IMR-90 (cell line): Measurements from ENCODE around the gene C19orf85. TPM values are rescaled to one million over a fixed set of nuclear protein-coding genes. Genes with fewer than 3 reads are reported as not detected.

ENCODE experiments used
- ATAC-seq: fragments of 200-7000 bp; cut with Tn5 transposase; 2 replicates; pipeline ENCODE4 v1.9.1; 2020; ENCODE audit warnings: low read depth, mild to moderate bottlenecking, moderate library complexity
- BruUV-seq: library from RNA; stranded (reverse); fragments of 400-500 nt; replicated peaks from 2 replicates; lab custom pipeline; 2021; lab: Mats Ljungman, UMichigan
- CTCF ChIA-PET: fragments of 300-600 bp; formaldehyde crosslinking; extraction: SDS; loops from one replicate; lab custom pipeline; 2021; ENCODE audit warnings: antibody characterized with exemption; lab: Yijun Ruan, JAX
- POLR2A ChIA-PET: fragments of 300-600 bp; sonication (Branson Sonifier 250); formaldehyde crosslinking; loops from one replicate; lab custom pipeline; 2022; ENCODE audit warnings: antibody characterized with exemption; ENCODE audit not compliant: unreplicated experiment; lab: Charles Lee
- DNase-seq: peaks from one replicate; pipeline ENCODE4 v3.0.0; 2013
- H2AFZ ChIP-seq: replicated peaks from 2 replicates; pipeline ENCODE3; 2013; ENCODE audit warnings: low read length, mild to moderate bottlenecking; ENCODE audit not compliant: poor library complexity
- H2AK5ac ChIP-seq: 2 replicates; pipeline ENCODE4 v1.6.1; 2013; ENCODE audit warnings: low read depth, low read length, inconsistent platforms
- H2AK9ac ChIP-seq: replicated peaks from 2 replicates; pipeline ENCODE3; 2013; ENCODE audit warnings: mild to moderate bottlenecking, low read depth, low read length, moderate library complexity; ENCODE audit not compliant: poor library complexity
- H2BK120ac ChIP-seq: 2 replicates; pipeline ENCODE4 v1.6.1; 2013; ENCODE audit warnings: low read depth, low read length, inconsistent platforms
- H2BK15ac ChIP-seq: 3 replicates; pipeline ENCODE4 v1.6.1; 2013; ENCODE audit warnings: low read depth, low read length, inconsistent platforms
- H2BK20ac ChIP-seq: 2 replicates; pipeline ENCODE4 v1.6.1; 2013; ENCODE audit warnings: low read depth, mild to moderate bottlenecking, inconsistent platforms, low read length, moderate library complexity
- H2BK5ac ChIP-seq: 2 replicates; pipeline ENCODE4 v1.6.1; 2013; ENCODE audit warnings: mild to moderate bottlenecking, low read depth, low read length, inconsistent platforms; ENCODE audit not compliant: poor library complexity, severe bottlenecking
- H3K14ac ChIP-seq: replicated peaks from 2 replicates; pipeline ENCODE4 v1.6.1; 2013; ENCODE audit warnings: low read depth, low read length, inconsistent platforms
- H3K18ac ChIP-seq: 2 replicates; pipeline ENCODE4 v1.6.1; 2013; ENCODE audit warnings: low read depth, low read length, control low read depth
- H3K23ac ChIP-seq: 2 replicates; pipeline ENCODE4 v1.6.1; 2013; ENCODE audit warnings: low read depth, low read length, inconsistent platforms
- H3K27ac ChIP-seq: 2 replicates; pipeline ENCODE4 v1.5.1; 2013; ENCODE audit warnings: mild to moderate bottlenecking, control low read depth, low read length; ENCODE audit not compliant: insufficient read depth
- H3K27me3 ChIP-seq: 2 replicates; pipeline ENCODE4 v1.6.1; 2013; ENCODE audit warnings: low read length; ENCODE audit not compliant: control insufficient read depth, insufficient read depth
- H3K36me3 ChIP-seq: 2 replicates; pipeline ENCODE4 v1.6.1; 2013; ENCODE audit warnings: low read length, mixed read lengths; ENCODE audit not compliant: control insufficient read depth, insufficient read depth
- H3K4ac ChIP-seq: 2 replicates; pipeline ENCODE4 v1.6.1; 2013; ENCODE audit warnings: low read depth, low read length, inconsistent platforms
- H3K4me1 ChIP-seq: 2 replicates; pipeline ENCODE4 v1.6.1; 2013; ENCODE audit warnings: low read length, mixed read lengths; ENCODE audit not compliant: control insufficient read depth, insufficient read depth
- H3K4me2 ChIP-seq: 2 replicates; pipeline ENCODE4 v1.6.1; 2013; ENCODE audit warnings: low read depth, mild to moderate bottlenecking, control low read depth, low read length, moderate library complexity
- H3K4me3 ChIP-seq: 2 replicates; pipeline ENCODE4 v1.5.1; 2013; ENCODE audit warnings: low read depth, mild to moderate bottlenecking, control low read depth, low read length, moderate library complexity; ENCODE audit not compliant: insufficient read depth
- H3K56ac ChIP-seq: 2 replicates; pipeline ENCODE4 v1.6.1; 2013; ENCODE audit warnings: low read length, inconsistent platforms; ENCODE audit not compliant: insufficient read depth; ENCODE audit errors: extremely low read depth
- H3K79me1 ChIP-seq, 2 experiments: 2 replicates each; pipeline ENCODE4 v1.6.1; 2013; ENCODE audit warnings: low read length in 2 of 2, inconsistent platforms in 1 of 2, low read depth in 1 of 2
- H3K9ac ChIP-seq: 2 replicates; pipeline ENCODE4 v1.6.1; 2013; ENCODE audit warnings: low read depth, low read length, control low read depth
- H3K9me1 ChIP-seq: 2 replicates; pipeline ENCODE4 v1.6.1; 2013; ENCODE audit warnings: low read length, inconsistent platforms; ENCODE audit not compliant: insufficient read depth
- H3K9me3 ChIP-seq: 2 replicates; pipeline ENCODE4 v1.6.1; 2013; ENCODE audit warnings: low read length; ENCODE audit not compliant: control insufficient read depth, insufficient read depth
- H4K20me1 ChIP-seq: 2 replicates; pipeline ENCODE4 v1.6.1; 2013; ENCODE audit warnings: low read length, inconsistent platforms; ENCODE audit not compliant: insufficient read depth
- H4K5ac ChIP-seq: 2 replicates; pipeline ENCODE4 v1.6.1; 2013; ENCODE audit warnings: mild to moderate bottlenecking, low read depth, low read length, control low read depth
- H4K8ac ChIP-seq, 2 experiments: 2 replicates each; pipeline ENCODE4 v1.6.1; 2013; ENCODE audit warnings: low read depth in 2 of 2, low read length in 2 of 2, control low read depth in 1 of 2, inconsistent platforms in 1 of 2
- H4K91ac ChIP-seq: 2 replicates; pipeline ENCODE4 v1.6.1; 2013; ENCODE audit warnings: low read depth, low read length, inconsistent platforms; ENCODE audit not compliant: insufficient read depth
- BHLHE40 ChIP-seq: fragments of 150-350 bp; IDR thresholded peaks from 2 replicates; pipeline ENCODE4 v1.6.1; 2016; ENCODE audit warnings: mild to moderate bottlenecking, low read depth, low read length
- CTCF ChIP-seq: conservative IDR thresholded peaks from 2 replicates; pipeline ENCODE4 v1.5.1; 2012; ENCODE audit warnings: mild to moderate bottlenecking, low read depth, low read length, improper control_type of control experiment
- NFE2L2 ChIP-seq: fragments of 150-350 bp; IDR thresholded peaks from 2 replicates; pipeline ENCODE4 v1.6.1; 2016; ENCODE audit warnings: low read depth, mild to moderate bottlenecking, low read length
- RAD21 ChIP-seq: IDR thresholded peaks from 2 replicates; pipeline ENCODE4 v1.6.1; 2012; ENCODE audit warnings: low read length, improper control_type of control experiment
- RFX5 ChIP-seq: IDR thresholded peaks from 2 replicates; pipeline ENCODE4 v1.8.0; 2012; ENCODE audit warnings: low read depth, mild to moderate bottlenecking, low read length, moderate library complexity
- WGBS, 2 experiments: methylation state at CpG; one replicate each; pipeline versions ENCODE4 v1.1.5 to v1.1.7; 2013; ENCODE audit warnings: missing lambda C conversion rate in 2 of 2; ENCODE audit not compliant: insufficient read length in 1 of 2; ENCODE audit errors: extremely low coverage in 2 of 2; 5-methylcytosine and 5-hydroxymethylcytosine counted together
- dilution Hi-C: fragments of 300-500 bp; cut with HindIII; formaldehyde crosslinking; loops from one replicate; pipeline ENCODE4 v1.14.3; 2018; ENCODE audit warnings: low sequenced_read_pairs; ENCODE audit not compliant: unreplicated experiment
- in situ Hi-C: fragments of 300-500 bp; cut with MboI; formaldehyde crosslinking; loops from 3 replicates; pipeline ENCODE4 v1.14.3; 2019; ENCODE audit warnings: low sequenced_read_pairs, inconsistent platforms, mixed read lengths
- intact Hi-C: fragments of 100-400 bp; cut with micrococcal nuclease; formaldehyde crosslinking; loops from 2 replicates; pipeline ENCODE4 v1.10.0; 2022
- polyA plus RNA-seq, 3 experiments: library from polyadenylated mRNA; depleted of rRNA; stranded (reverse); fragments of >200 nt; gene quantifications; 2 replicates each; pipeline ENCODE4 v1.2.3, GENCODE V29; 2012; ENCODE audit warnings: low replicate concordance in 1 of 3
- total RNA-seq: library from RNA; depleted of rRNA; stranded (reverse); fragments of >200 nt; gene quantifications from 2 replicates; pipeline ENCODE4 v1.2.3, GENCODE V29; 2012

C19orf85 gene
- total and polyA plus RNA-seq, 2 of the 4 experiments (the other 2 are of a cell fraction): not detected

GRCh38 chr19:55491546-55492360 lies 27.2 kb upstream of the C19orf85 start (continued):
- TF ChIP-seq NFE2L2 (no peak), BHLHE40 (no peak)

DNA sequence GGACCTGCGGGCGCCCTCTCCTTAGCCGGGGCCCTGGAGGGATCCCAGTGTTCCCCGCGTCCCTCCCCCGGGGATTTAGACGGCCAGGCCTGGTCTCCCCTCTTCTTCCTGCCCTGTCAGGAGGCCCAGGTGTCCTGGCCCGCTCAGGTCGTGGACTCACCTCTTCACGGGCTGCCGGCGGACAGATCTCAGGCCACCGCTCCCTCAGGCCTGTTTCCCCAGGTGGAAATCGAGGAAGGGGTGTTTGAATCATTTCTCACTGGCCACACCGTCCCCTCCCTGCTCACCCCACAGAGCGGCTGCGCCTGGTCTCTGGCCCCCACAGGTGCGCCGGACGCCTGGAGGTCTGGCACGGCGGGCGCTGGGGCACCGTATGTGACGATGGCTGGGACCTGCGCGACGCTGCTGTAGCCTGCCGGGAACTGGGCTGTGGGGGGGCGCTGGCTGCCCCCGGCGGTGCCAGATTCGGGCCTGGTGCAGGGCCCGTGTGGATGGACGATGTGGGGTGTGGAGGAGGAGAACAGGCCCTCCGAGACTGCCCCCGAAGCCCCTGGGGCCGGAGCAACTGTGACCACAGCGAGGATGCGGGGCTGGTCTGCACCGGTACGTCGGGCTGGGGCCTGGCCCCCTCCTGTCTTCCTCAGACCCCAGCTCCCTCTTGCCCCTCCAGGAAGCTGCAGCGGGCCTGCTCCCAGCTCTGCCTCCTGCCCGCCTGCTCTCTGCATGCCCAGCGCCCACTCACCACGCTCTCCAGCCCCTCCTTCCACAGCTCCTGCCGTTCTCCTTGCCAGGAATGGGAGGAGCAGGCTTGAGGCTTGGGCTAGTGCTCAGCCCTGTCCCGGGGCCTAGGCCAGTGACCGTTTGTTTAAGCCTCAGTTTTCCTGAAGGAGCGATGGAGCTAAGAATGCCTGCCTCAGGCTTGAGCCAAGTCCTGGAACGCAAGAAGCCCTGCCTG lies 26.2 kb upstream of the C19orf85 start:
- Histone ChIP-seq H3K9ac (no peak overlapping the region), H2AK5ac (peak overlapping the region; percentile 27; the same call in 1 of the 2 replicates), H3K9me3 (no peaks in the 10 kb centered on the region), H3K79me1 (peaks cover 5 to 31% of the 10 kb centered on the region in 2 experiments), H3K36me3 (no peaks in the 10 kb centered on the region), H2BK20ac (no peak overlapping the region), H2BK120ac (no peak overlapping the region), H3K27ac (no peak overlapping the region), H2BK5ac (no peak overlapping the region), H3K4ac (peak overlapping the region; percentile 35; the same call in 1 of the 2 replicates), H4K20me1 (0 out of 2 replicates have a peak, but pooled peaks cover 4% of the 10 kb centered on the region), H3K18ac (no peak overlapping the region), H2BK15ac (no peak overlapping the region; the same call in 2 of the 3 replicates), H3K27me3 (no peaks in the 10 kb centered on the region), H3K4me1 (peaks cover 45% of the 10 kb centered on the region), H2AK9ac (peak overlapping the region; percentile 61), H3K56ac (no peak overlapping the region), H3K23ac (no peak overlapping the region), H4K8ac (no peak overlapping the region), H3K9me1 (peaks cover 7% of the 10 kb centered on the region), H4K91ac (no peak overlapping the region), H3K14ac (no peak overlapping the region), H4K5ac (no peak overlapping the region), H2AFZ (peak overlapping the region; percentile 72), H3K4me2 (no peak overlapping the region), H3K4me3 (no peak overlapping the region)
- WGBS, 2 experiments: 81% methylated on average over 14 of the region's 52 CpGs; no CpG with 5 or more reads in 1 of the 2 experiments
- dilution Hi-C loops: no loop called here
- no peak for TF ChIP-seq CTCF
- no peak for TF ChIP-seq RAD21
- TF ChIP-seq RFX5: no peak
- no peak for TF ChIP-seq NFE2L2
- BruUV-seq: no TSS peak
- DNase-seq: no peak
- POLR2A ChIA-PET: no interaction called here
- in situ Hi-C loops: loop anchor here (25.0 kb wide), 1 partner anchor 1028 kb away; the partner anchor contains the start of genes CDC42EP5 and LENG9
- CTCF ChIA-PET: interaction anchor here (0.5 to 1.0 kb wide), 2 partner anchors 13 to 121 kb away, joined by 3 read pairs; no protein-coding TSS in a partner anchor
- ATAC-seq: no peak
- intact Hi-C loops: no loop called here
